HG03135 (cell line): ENCODE measurements around the gene OR51I2.

Experiments
- ATAC-seq: cut with Tn5 transposase; IDR thresholded peaks from one replicate; pipeline ENCODE4 v1.9.1; 2021; ENCODE audit warnings: mild to moderate bottlenecking, moderate library complexity; ENCODE audit not compliant: unreplicated experiment

Gene OR51I2

GRCh38 chr11:5449023-5449422, at the start of gene OR51I2:
OR51I2 (plus strand) TSS chr11:5449323; CDS start chr11:5453489, 4,166 bp downstream.
- no peak for ATAC-seq

- no peak for ATAC-seq
These were observed 44.0 kb upstream of the OR51I2 start for GRCh38 chr11:5405173-5405572.

GRCh38 chr11:5420993-5421392, 28.1 kb upstream of the OR51I2 start:
- ATAC-seq: no peak

GRCh38 chr11:5421811-5422210, 27.3 kb upstream of the OR51I2 start, which contains the start of gene OR51Q1:
OR51Q1 (plus strand) TSS chr11:5422111; CDS start chr11:5422201, 90 bp downstream.
- no peak for ATAC-seq

GRCh38 chr11:5423131-5423530, 26.0 kb upstream of the OR51I2 start:
- no peak for ATAC-seq

- no peak for ATAC-seq
These were observed 7.7 kb upstream of the OR51I2 start, which contains the start of gene OR51I1 for GRCh38 chr11:5441414-5441813. OR51I1 (minus strand) TSS chr11:5441514; CDS start chr11:5441514, 0 bp downstream.

- no peak for ATAC-seq
These were observed 5.2 kb upstream of the OR51I2 start for GRCh38 chr11:5443835-5444393.

- ATAC-seq: no peak
These were observed 309 bp downstream of the OR51I2 start for GRCh38 chr11:5449432-5449831.

GRCh38 chr11:5460983-5461621, 12.0 kb downstream of the OR51I2 start:
- ATAC-seq: no peak

GRCh38 chr11:5467527-5467926, 18.4 kb downstream of the OR51I2 start:
- no peak for ATAC-seq

- no peak for ATAC-seq
These were observed 24.8 kb downstream of the OR51I2 start for GRCh38 chr11:5473921-5474320.

- ATAC-seq: peak; percentile 77
These were observed 27.2 kb downstream of the OR51I2 start for GRCh38 chr11:5476186-5476819.

- ATAC-seq: no peak
These were observed 36.9 kb downstream of the OR51I2 start for GRCh38 chr11:5486003-5486402.

GRCh38 chr11:5486421-5486820, 37.3 kb downstream of the OR51I2 start:
- no peak for ATAC-seq

- ATAC-seq: no peak
These were observed 39.3 kb downstream of the OR51I2 start, which contains the start of gene OR52D1 for GRCh38 chr11:5488385-5488784. OR52D1 (plus strand) TSS chr11:5488685; CDS start chr11:5488707, 22 bp downstream.

- ATAC-seq: no peak
These were observed 39.8 kb downstream of the OR51I2 start for GRCh38 chr11:5488798-5489399.

- no peak for ATAC-seq
These were observed 40.6 kb downstream of the OR51I2 start for GRCh38 chr11:5489576-5490357.

GRCh38 chr11:5499671-5500070, 50.5 kb downstream of the OR51I2 start:
- ATAC-seq: no peak

- no peak for ATAC-seq
These were observed 51.3 kb downstream of the OR51I2 start for GRCh38 chr11:5500393-5500801.

- ATAC-seq: no peak
These were observed 55.3 kb downstream of the OR51I2 start for GRCh38 chr11:5504403-5504921.
